ENCODE results near the gene REV3L.

Gene REV3L

GRCh38 chr6:111464184-111464583 lies 18.8 kb downstream of the REV3L start:
- no peak for DNase-seq (ENCODE audit: extremely low read depth, insufficient read length)
- no peak for TF ChIP-seq CTCF (IDR thresholded peaks at IDR 0.05; ENCODE audit: insufficient read depth, low read length, poor library complexity, severe bottlenecking)
- H3K4me3 ChIP-seq (replicated peaks; ENCODE audit: low read depth, low read length), result no peak overlapping the region

GRCh38 chr6:111462770-111463391 lies 20.1 kb downstream of the REV3L start:
- H3K4me3 ChIP-seq (replicated peaks; ENCODE audit: low read depth, low read length), result no peak overlapping the region
- DNase-seq (ENCODE audit: extremely low read depth, insufficient read length), result no peak

More at GRCh38 chr6:111464184-111464583, 18.8 kb downstream of the REV3L start:
- H3K27me3 ChIP-seq (replicated peaks; ENCODE audit: control insufficient read depth, insufficient read depth, low read length), result no peaks in the 10 kb centered on the region
- H3K36me3 ChIP-seq (ENCODE audit: control insufficient read depth, insufficient read depth, low read length), result peaks cover 3% of the 10 kb centered on the region; the same call in 1 of the 2 replicates

GRCh38 chr6:111461860-111462259 lies 21.2 kb downstream of the REV3L start:
- no peak overlapping the region for H3K4me3 ChIP-seq (replicated peaks; ENCODE audit: low read depth, low read length)
- H3K36me3 ChIP-seq (ENCODE audit: control insufficient read depth, insufficient read depth, low read length), result 0 out of 2 replicates have a peak, but pooled peaks cover 2% of the 10 kb centered on the region
- no peak for TF ChIP-seq CTCF (IDR thresholded peaks at IDR 0.05; ENCODE audit: insufficient read depth, low read length, poor library complexity, severe bottlenecking)
- no peaks in the 10 kb centered on the region for H3K27me3 ChIP-seq (replicated peaks; ENCODE audit: control insufficient read depth, insufficient read depth, low read length)
- no peak for DNase-seq (ENCODE audit: extremely low read depth, insufficient read length)

More at GRCh38 chr6:111462770-111463391, 20.1 kb downstream of the REV3L start:
- 0 out of 2 replicates have a peak, but pooled peaks cover 2% of the 10 kb centered on the region for H3K36me3 ChIP-seq (ENCODE audit: control insufficient read depth, insufficient read depth, low read length)
- no peaks in the 10 kb centered on the region for H3K27me3 ChIP-seq (replicated peaks; ENCODE audit: control insufficient read depth, insufficient read depth, low read length)
- no peak for TF ChIP-seq CTCF (IDR thresholded peaks at IDR 0.05; ENCODE audit: insufficient read depth, low read length, poor library complexity, severe bottlenecking)

DNA sequence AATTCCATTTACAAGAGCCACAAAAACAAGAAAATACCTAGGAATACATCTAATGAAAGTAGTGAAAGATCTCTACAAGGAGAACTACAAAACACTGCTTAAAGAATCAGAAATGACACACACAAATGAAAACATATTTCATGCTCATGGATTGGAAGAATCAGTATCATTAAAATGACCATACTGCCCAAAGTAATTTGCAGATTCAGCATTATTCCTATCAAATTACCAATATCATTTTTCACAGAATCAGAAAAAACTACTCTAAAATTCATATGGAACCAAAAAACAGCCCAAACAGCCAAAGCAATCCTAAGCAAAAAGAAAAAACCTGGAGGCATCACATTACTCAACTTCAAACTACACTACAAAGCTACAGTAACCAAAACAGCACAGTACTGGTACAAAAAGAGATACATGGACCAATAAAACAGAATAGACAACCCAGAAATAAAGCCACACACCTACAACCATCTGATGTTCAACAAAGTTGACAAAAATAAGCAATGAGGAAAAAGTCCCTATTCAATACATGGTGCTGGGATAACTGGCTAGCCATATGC lies 24.3 kb downstream of the REV3L start:
- no peak for TF ChIP-seq CTCF (IDR thresholded peaks at IDR 0.05; ENCODE audit: insufficient read depth, low read length, poor library complexity, severe bottlenecking)
- no peaks in the 10 kb centered on the region for H3K27me3 ChIP-seq (replicated peaks; ENCODE audit: control insufficient read depth, insufficient read depth, low read length)
- DNase-seq (ENCODE audit: extremely low read depth, insufficient read length), result no peak
- no peak overlapping the region for H3K4me3 ChIP-seq (replicated peaks; ENCODE audit: low read depth, low read length)
- 0 out of 2 replicates have a peak, but pooled peaks cover 2% of the 10 kb centered on the region for H3K36me3 ChIP-seq (ENCODE audit: control insufficient read depth, insufficient read depth, low read length)

DNA sequence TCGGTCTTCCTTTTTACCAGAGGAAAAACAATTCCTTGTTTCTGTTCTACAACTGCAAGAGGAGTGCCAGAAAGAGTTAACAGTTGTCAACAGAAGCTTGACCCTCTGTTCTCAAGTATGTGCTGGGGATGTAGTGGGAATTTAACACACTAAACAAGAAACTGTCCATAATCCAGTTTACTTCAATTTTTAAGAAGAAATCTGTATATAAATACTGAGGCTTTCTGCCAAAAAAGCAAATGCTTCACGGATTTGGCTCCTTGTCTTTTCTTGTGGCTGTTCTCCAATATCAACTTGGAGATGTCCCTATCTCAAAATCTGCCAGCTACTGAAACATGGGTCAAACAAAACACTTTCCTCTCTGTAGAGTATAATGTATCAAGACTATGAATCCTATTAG lies 26.8 kb downstream of the REV3L start:
- Histone ChIP-seq H3K36me3 (ENCODE audit: control insufficient read depth, insufficient read depth, low read length) (no peaks in the 10 kb centered on the region), H3K27me3 (replicated peaks; ENCODE audit: control insufficient read depth, insufficient read depth, low read length) (no peaks in the 10 kb centered on the region), H3K4me3 (replicated peaks; ENCODE audit: low read depth, low read length) (no peak overlapping the region)
- TF ChIP-seq CTCF (IDR thresholded peaks at IDR 0.05; ENCODE audit: insufficient read depth, low read length, poor library complexity, severe bottlenecking), result no peak
- no peak for DNase-seq (ENCODE audit: extremely low read depth, insufficient read length)
